Progenitor cell of endocrine pancreas (in vitro differentiated cells): ENCODE data around the gene GID4. TPM values are rescaled to one million over a fixed set of nuclear protein-coding genes. Genes with fewer than 3 reads are reported as not detected.

Experiments used
- DNase-seq: peaks from one replicate; pipeline ENCODE4 v3.0.0; 2021; ENCODE audit warnings: low spot score; ENCODE audit not compliant: unreplicated experiment
- H3K27ac Mint-ChIP-seq: 2 replicates; pipeline ENCODE4 v1.8.0; 2021; ENCODE audit warnings: mild to moderate bottlenecking, moderate library complexity, mixed read lengths
- H3K27me3 Mint-ChIP-seq: 2 replicates; pipeline ENCODE4 v1.8.0; 2021; ENCODE audit warnings: mixed read lengths
- H3K36me3 Mint-ChIP-seq: 2 replicates; pipeline ENCODE4 v1.8.0; 2022; ENCODE audit warnings: mixed read lengths; ENCODE audit not compliant: insufficient read depth
- H3K4me1 Mint-ChIP-seq: 2 replicates; pipeline ENCODE4 v1.8.0; 2021; ENCODE audit warnings: low read depth, mixed read lengths
- H3K4me3 Mint-ChIP-seq: 2 replicates; pipeline ENCODE4 v1.8.0; 2021; ENCODE audit warnings: low read depth, mild to moderate bottlenecking, moderate library complexity, mixed read lengths
- H3K9me3 Mint-ChIP-seq: 2 replicates; pipeline ENCODE4 v1.8.0; 2021; ENCODE audit warnings: low read depth, mixed read lengths
- long read RNA-seq: library from polyadenylated mRNA; unstranded; transcript quantifications from one replicate; pipeline ENCODE4 v2.0.0, GENCODE V29; 2020
- total RNA-seq: library from RNA; stranded (reverse); gene quantifications from 2 replicates; pipeline ENCODE4 v1.2.1, GENCODE V29; 2021
- TF ChIP-seq, protein P1 (sequence below): fragments of 200-600 bp; sonication (generic); IDR thresholded peaks from one replicate; pipeline ENCODE4 v1.5.0; 2021; ENCODE audit warnings: antibody characterized with exemption, mild to moderate bottlenecking; ENCODE audit not compliant: unreplicated experiment

GID4 gene
- total RNA-seq: 10.2 and 12.1 TPM in 2 replicates
- long read RNA-seq, partial matches to known transcripts: 1 of 5 reads
- long read RNA-seq, other reads (novel, unspliced or antisense): 4 of 5 reads

DNA sequence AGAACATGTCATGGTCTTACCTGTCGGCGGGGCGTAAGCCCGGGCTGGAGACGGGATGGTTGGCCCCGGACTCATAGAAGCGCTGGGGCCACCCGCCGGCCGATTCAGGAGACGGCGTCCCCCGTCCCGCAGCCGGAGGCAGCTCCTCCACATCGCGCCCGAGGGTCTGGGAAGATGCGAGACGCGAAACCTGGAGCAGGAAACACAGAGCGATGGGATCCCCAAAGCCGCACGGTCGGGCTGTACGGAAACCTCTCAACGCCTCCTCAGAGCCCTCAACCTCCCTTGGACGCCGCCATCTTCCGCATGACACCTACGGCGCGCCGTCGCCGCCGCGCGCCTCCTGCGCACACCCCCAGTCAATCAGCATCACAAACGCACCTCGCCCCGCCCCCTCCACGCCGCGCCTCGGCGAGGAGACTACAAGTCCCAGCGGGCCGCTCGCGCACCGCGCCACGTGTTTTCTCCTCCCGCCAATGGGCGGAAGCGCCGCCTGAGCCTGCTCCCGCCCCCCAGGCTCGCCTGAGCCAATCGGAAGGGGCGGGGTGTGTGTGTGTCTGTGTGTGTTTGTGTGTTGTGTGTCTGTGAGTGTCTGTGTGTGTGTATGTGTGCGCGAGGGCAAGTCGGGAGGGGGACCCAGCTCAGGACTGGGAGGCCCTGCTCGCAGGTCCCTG, at the start of gene GID4, which contains the start of gene ATPAF2:
Gene GID4, plus strand, starts transcription at position 548 of the 674 bp plus-strand sequence. Its CDS starts 57 bp downstream, at position 605.
Gene ATPAF2, minus strand, starts transcription at position 308 of the 674 bp plus-strand sequence. Its CDS starts 155 bp downstream, at position 153.
- H3K27me3 Mint-ChIP-seq: peaks cover 6% of the 10 kb centered on the region
- TF ChIP-seq, protein P1, sequence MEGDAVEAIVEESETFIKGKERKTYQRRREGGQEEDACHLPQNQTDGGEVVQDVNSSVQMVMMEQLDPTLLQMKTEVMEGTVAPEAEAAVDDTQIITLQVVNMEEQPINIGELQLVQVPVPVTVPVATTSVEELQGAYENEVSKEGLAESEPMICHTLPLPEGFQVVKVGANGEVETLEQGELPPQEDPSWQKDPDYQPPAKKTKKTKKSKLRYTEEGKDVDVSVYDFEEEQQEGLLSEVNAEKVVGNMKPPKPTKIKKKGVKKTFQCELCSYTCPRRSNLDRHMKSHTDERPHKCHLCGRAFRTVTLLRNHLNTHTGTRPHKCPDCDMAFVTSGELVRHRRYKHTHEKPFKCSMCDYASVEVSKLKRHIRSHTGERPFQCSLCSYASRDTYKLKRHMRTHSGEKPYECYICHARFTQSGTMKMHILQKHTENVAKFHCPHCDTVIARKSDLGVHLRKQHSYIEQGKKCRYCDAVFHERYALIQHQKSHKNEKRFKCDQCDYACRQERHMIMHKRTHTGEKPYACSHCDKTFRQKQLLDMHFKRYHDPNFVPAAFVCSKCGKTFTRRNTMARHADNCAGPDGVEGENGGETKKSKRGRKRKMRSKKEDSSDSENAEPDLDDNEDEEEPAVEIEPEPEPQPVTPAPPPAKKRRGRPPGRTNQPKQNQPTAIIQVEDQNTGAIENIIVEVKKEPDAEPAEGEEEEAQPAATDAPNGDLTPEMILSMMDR: peak; percentile 24
- H3K4me1 Mint-ChIP-seq: peaks cover 43% of the 10 kb centered on the region
- no peaks in the 10 kb centered on the region for H3K9me3 Mint-ChIP-seq
- no peaks in the 10 kb centered on the region for H3K36me3 Mint-ChIP-seq
- H3K27ac Mint-ChIP-seq: peak within 1 kb of the TSS; percentile 96
- peak within 1 kb of the TSS; percentile 98 for H3K4me3 Mint-ChIP-seq
- peak; percentile 99 for DNase-seq

DNA sequence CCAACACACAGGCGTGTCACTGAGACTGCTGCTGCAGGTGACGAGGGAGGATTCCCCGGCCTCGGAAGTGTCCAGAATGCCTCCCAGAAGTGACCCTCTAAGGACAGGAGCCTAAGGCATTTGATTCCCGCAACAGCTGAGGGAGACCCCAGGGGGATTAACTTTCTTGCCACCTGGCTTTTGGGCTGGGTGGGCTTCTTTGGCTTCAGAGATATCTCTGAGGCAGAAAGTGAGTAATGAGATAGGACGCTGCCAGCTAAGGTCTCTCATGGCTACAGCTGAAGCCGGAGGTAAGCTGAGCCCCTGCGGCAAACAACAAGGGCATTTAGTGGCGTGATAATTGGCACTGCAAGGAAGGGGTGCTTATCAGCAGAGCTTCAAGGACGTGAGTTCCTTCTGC, 49.6 kb upstream of the GID4 start:
- peaks cover 2% of the 10 kb centered on the region for H3K4me1 Mint-ChIP-seq
- TF ChIP-seq, protein P1: no peak
- H3K4me3 Mint-ChIP-seq: no peak overlapping the region
- no peaks in the 10 kb centered on the region for H3K27me3 Mint-ChIP-seq
- H3K36me3 Mint-ChIP-seq: no peaks in the 10 kb centered on the region
- DNase-seq: no peak
- no peak overlapping the region for H3K27ac Mint-ChIP-seq
- no peaks in the 10 kb centered on the region for H3K9me3 Mint-ChIP-seq

DNA sequence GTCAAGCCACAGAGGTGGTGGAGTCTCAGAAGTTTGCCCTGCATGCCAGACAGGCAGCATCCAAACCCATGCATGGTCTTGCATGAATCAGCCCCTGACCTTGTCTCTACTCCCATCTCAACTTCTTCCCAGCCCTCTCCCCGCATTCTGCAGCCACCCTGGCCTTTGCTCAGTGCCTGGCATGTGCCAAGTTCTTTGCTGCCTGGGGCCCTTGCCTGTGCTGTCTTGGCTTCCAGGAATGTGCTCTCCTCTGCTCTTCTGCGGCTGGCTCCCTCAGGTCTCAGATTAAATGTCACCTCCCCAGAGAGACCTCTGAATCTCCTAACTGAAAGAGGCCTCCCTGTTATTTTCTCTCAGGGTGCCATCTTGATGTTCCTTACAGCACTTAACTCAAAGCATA, 48.9 kb upstream of the GID4 start:
- DNase-seq: no peak
- Mint-ChIP-seq H3K27ac (peak overlapping the region; percentile 52), H3K4me1 (peaks cover 2% of the 10 kb centered on the region), H3K4me3 (no peak overlapping the region), H3K27me3 (no peaks in the 10 kb centered on the region), H3K9me3 (no peaks in the 10 kb centered on the region), H3K36me3 (peaks cover 2% of the 10 kb centered on the region)
- TF ChIP-seq, protein P1: no peak

DNA sequence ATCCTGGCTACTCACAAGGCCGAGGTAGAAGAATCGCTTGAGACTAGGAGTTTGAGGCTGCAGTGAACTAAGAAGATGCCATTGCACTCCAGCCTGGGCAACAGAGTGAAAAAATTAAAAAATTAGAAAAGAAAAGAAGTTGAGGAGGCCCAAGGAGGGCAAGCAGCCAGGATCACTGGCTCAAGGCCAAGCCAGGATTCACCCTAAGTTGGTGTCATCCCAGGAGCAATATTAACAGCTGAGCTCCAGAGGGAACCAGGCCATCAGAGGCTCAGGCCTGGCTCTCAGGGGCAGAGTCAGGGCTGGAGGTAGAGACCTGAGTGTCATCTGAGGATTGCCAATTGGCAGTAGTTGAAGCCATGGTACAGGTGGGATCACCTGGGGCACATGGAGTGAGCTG, 45.8 kb upstream of the GID4 start:
- Mint-ChIP-seq H3K27ac (no peak overlapping the region), H3K9me3 (no peaks in the 10 kb centered on the region), H3K4me1 (peaks cover 2% of the 10 kb centered on the region), H3K27me3 (no peaks in the 10 kb centered on the region), H3K36me3 (peaks cover 2% of the 10 kb centered on the region), H3K4me3 (no peak overlapping the region)
- TF ChIP-seq, protein P1: no peak
- no peak for DNase-seq

DNA sequence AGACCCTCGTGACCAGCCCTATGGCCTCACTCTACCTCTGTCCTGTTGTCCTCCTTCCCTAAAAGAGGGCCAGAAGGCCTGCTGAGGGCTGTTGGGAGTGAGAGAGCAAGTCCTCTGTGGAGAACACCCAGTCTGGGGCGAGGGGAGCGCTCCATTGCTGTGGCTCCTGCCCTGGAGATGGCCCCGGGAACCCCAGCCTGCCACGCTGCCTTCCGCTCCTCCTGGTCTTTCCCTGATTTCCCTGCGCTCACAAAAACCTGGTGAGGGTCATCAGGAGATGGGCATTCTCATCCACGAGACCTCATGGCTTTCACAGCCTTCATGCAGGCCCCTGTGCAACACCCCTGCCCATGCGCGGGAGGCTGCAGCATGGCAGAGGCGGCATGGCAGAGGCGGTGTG, 45.4 kb upstream of the GID4 start:
- TF ChIP-seq, protein P1: no peak
- peaks cover 2% of the 10 kb centered on the region for H3K36me3 Mint-ChIP-seq
- H3K9me3 Mint-ChIP-seq: no peaks in the 10 kb centered on the region
- peaks cover 2% of the 10 kb centered on the region for H3K4me1 Mint-ChIP-seq
- H3K27me3 Mint-ChIP-seq: no peaks in the 10 kb centered on the region
- H3K4me3 Mint-ChIP-seq: no peak overlapping the region
- no peak for DNase-seq
- no peak overlapping the region for H3K27ac Mint-ChIP-seq
